MM.1S (cell line): ENCODE results near the gene CIBAR2.

Experiments used
- DNase-seq: peaks from one replicate; pipeline ENCODE4 v3.0.0-alpha.2; 2015
- H2AFZ ChIP-seq: fragments of 300-600 bp; sonication (generic); 2 replicates; pipeline ENCODE4 v1.6.0; 2016; ENCODE audit warnings: antibody characterized with exemption, low read length
- H3F3A ChIP-seq: fragments of 300-600 bp; sonication (generic); 2 replicates; pipeline ENCODE4 v1.6.1; 2016; ENCODE audit warnings: mild to moderate bottlenecking, antibody characterized with exemption, low read length, moderate library complexity, mixed read lengths; ENCODE audit not compliant: insufficient read depth
- H3K27ac ChIP-seq: fragments of 300-600 bp; sonication (generic); 2 replicates; pipeline ENCODE4 v1.5.1; 2016; ENCODE audit warnings: mild to moderate bottlenecking, low read length
- H3K27me3 ChIP-seq: fragments of 300-600 bp; sonication (generic); replicated peaks from 2 replicates; pipeline ENCODE4 v1.6.0; 2016; ENCODE audit warnings: low read length; ENCODE audit not compliant: insufficient read depth
- H3K36me3 ChIP-seq: fragments of 300-600 bp; sonication (generic); replicated peaks from 2 replicates; pipeline ENCODE4 v1.6.1; 2016; ENCODE audit warnings: mild to moderate bottlenecking, low read length, mixed read lengths; ENCODE audit not compliant: insufficient read depth
- H3K4me1 ChIP-seq: fragments of 300-600 bp; sonication (generic); 2 replicates; pipeline ENCODE4 v1.6.1; 2016; ENCODE audit warnings: low read length, mixed read lengths
- H3K4me2 ChIP-seq: fragments of 300-600 bp; sonication (generic); 2 replicates; pipeline ENCODE4 v1.6.0; 2016; ENCODE audit warnings: low read depth, low read length
- H3K4me3 ChIP-seq: fragments of 300-600 bp; sonication (generic); 2 replicates; pipeline ENCODE4 v1.5.1; 2016; ENCODE audit warnings: low read length, mixed read lengths
- H3K79me2 ChIP-seq: fragments of 300-600 bp; sonication (generic); 2 replicates; pipeline ENCODE4 v1.6.1; 2016; ENCODE audit warnings: mixed run types, low read length, mixed read lengths
- H3K9ac ChIP-seq: fragments of 300-600 bp; sonication (generic); 2 replicates; pipeline ENCODE4 v1.6.1; 2016; ENCODE audit warnings: low read length, mixed read lengths
- H3K9me2 ChIP-seq: fragments of 300-600 bp; sonication (generic); replicated peaks from 2 replicates; pipeline ENCODE4 v1.6.1; 2016; ENCODE audit warnings: mild to moderate bottlenecking, low read length, mixed read lengths; ENCODE audit not compliant: insufficient read depth
- H3K9me3 ChIP-seq: fragments of 300-600 bp; sonication (generic); replicated peaks from 2 replicates; pipeline ENCODE4 v1.6.1; 2016; ENCODE audit warnings: mild to moderate bottlenecking, low read length, mixed read lengths; ENCODE audit not compliant: insufficient read depth
- H4K20me1 ChIP-seq: fragments of 300-600 bp; sonication (generic); 2 replicates; pipeline ENCODE4 v1.6.1; 2016; ENCODE audit warnings: mild to moderate bottlenecking, low read length, moderate library complexity, mixed read lengths; ENCODE audit not compliant: insufficient read depth
- CTCF ChIP-seq: fragments of 300-600 bp; sonication (generic); IDR thresholded peaks from 2 replicates; pipeline ENCODE4 v1.5.1; 2016; ENCODE audit warnings: antibody characterized with exemption, low read length, mixed read lengths
- EZH2 ChIP-seq: fragments of 300-600 bp; sonication (generic); optimal IDR thresholded peaks from 2 replicates; pipeline ENCODE3; 2017; ENCODE audit warnings: low read depth, mild to moderate bottlenecking, antibody characterized with exemption, low read length, mixed read lengths
- EZH2phosphoT487 ChIP-seq: fragments of 300-600 bp; sonication (generic); IDR thresholded peaks from 2 replicates; pipeline ENCODE4 v1.6.1; 2018; ENCODE audit warnings: antibody characterized with exemption, low read length

Gene CIBAR2

GRCh38 chr16:85157813-85158742 is 45.8 kb upstream of the CIBAR2 start:
- Histone ChIP-seq H2AFZ (no peak overlapping the region), H3K9ac (no peak overlapping the region), H3K27me3 (peaks cover 62% of the 10 kb centered on the region), H3K9me3 (no peaks in the 10 kb centered on the region), H3F3A (no peaks in the 10 kb centered on the region), H3K9me2 (no peaks in the 10 kb centered on the region), H3K27ac (no peak overlapping the region), H3K79me2 (no peaks in the 10 kb centered on the region), H3K4me3 (no peak overlapping the region), H3K4me1 (no peaks in the 10 kb centered on the region), H4K20me1 (no peaks in the 10 kb centered on the region), H3K36me3 (no peaks in the 10 kb centered on the region), H3K4me2 (no peak overlapping the region)
- TF ChIP-seq CTCF = no peak
- no peak for TF ChIP-seq EZH2phosphoT487
- no peak for TF ChIP-seq EZH2
- DNase-seq = no peak

DNA sequence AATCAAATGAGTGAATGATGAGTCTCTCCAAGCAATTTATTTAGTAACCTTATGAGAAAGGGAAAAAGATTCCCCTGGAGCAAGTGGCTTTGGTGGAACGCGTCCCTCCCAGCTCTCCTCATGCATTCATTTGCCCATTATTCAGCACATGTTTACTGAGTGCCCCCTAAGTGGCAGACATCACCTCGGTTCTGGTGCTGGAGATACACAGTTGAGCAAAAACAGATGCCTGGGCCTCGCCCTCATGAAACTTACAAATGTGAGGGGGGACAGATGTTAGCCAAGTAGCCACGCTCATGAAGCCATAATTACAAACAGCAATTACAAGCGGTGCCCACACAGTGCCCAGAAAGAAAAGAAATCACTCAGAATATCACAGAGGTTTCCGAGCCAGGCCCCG is 45.1 kb upstream of the CIBAR2 start:
- no peak for DNase-seq
- Histone ChIP-seq H3F3A (no peaks in the 10 kb centered on the region), H4K20me1 (no peaks in the 10 kb centered on the region), H3K27ac (no peak overlapping the region), H3K27me3 (peaks cover 56% of the 10 kb centered on the region), H3K9ac (no peak overlapping the region), H3K36me3 (no peaks in the 10 kb centered on the region), H3K4me1 (no peaks in the 10 kb centered on the region), H3K79me2 (no peaks in the 10 kb centered on the region), H3K4me2 (no peak overlapping the region), H3K4me3 (no peak overlapping the region), H2AFZ (no peak overlapping the region), H3K9me3 (no peaks in the 10 kb centered on the region), H3K9me2 (no peaks in the 10 kb centered on the region)
- TF ChIP-seq EZH2 (no peak), EZH2phosphoT487 (no peak), CTCF (no peak)

DNA sequence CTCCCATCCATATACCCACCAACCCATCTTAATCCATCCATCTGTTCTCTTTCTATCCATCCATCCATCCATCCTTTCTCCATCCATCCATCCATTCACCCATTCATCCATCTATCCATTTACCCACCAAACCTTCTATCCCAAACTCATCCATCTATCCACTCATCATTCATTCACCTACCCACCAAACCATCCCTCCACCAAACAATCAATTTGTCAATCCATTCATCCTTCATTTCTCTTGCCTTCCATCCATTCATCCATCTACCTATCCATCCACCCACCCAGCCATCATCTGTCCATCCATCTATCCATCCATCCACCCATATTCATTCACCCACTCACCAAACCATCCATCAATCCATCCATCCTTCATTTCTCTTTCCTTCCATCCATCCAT is 44.6 kb upstream of the CIBAR2 start:
- H3K9ac ChIP-seq = no peak overlapping the region
- H2AFZ ChIP-seq = no peak overlapping the region
- no peaks in the 10 kb centered on the region for H3K4me1 ChIP-seq
- H3K9me2 ChIP-seq = no peaks in the 10 kb centered on the region
- H3F3A ChIP-seq = no peaks in the 10 kb centered on the region
- no peaks in the 10 kb centered on the region for H3K9me3 ChIP-seq
- no peak overlapping the region for H3K27ac ChIP-seq
- no peaks in the 10 kb centered on the region for H3K36me3 ChIP-seq
- no peak for TF ChIP-seq EZH2phosphoT487
- TF ChIP-seq CTCF = no peak
- no peaks in the 10 kb centered on the region for H3K79me2 ChIP-seq
- no peak overlapping the region for H3K4me3 ChIP-seq
- no peak overlapping the region for H3K4me2 ChIP-seq
- H3K27me3 ChIP-seq = peaks cover 51% of the 10 kb centered on the region
- no peaks in the 10 kb centered on the region for H4K20me1 ChIP-seq
- no peak for DNase-seq
